ENCODE measurements around the gene LRMDA.
"Not testable (repeated sequence)": the region's sequence is repeated elsewhere in the genome, so short reads cannot be mapped to it uniquely, and the experiment has no call there.

The LRMDA gene

GRCh38 chr10:75600833-75601232, 169.4 kb downstream of the LRMDA start:
- H3K9me3 Mint-ChIP-seq: no peaks in the 10 kb centered on the region
- no peak overlapping the region for H3K27ac Mint-ChIP-seq
- peaks cover 3% of the 10 kb centered on the region for H3K27me3 Mint-ChIP-seq (ENCODE audit: low read depth)
- H3K4me3 Mint-ChIP-seq: no peak overlapping the region
- H3K4me1 Mint-ChIP-seq (ENCODE audit: low read depth): no peaks in the 10 kb centered on the region
- no peaks in the 10 kb centered on the region for H3K36me3 Mint-ChIP-seq (ENCODE audit: low read depth)

DNA sequence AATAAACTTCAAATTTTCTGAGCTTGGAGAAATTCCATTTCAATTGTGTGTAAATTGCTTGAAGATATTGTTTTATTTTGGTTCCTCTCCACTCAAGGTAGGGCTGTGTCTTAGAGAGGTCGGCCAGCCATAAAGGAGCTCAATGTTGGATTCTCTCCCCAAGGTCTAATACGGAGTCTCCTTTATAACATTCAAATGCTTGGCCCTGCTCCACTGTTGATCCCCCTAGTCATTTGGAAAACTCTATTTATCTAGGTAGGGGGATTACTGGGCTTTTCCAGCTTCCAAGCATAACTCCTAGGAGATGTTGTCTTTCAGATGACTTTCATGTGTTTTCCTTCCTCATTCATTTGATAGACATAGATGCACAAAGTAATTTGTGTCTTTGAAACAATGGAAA, 170.9 kb downstream of the LRMDA start:
- H3K27me3 Mint-ChIP-seq (ENCODE audit: low read depth): peaks cover 3% of the 10 kb centered on the region
- no peaks in the 10 kb centered on the region for H3K9me3 Mint-ChIP-seq
- no peak overlapping the region for H3K4me3 Mint-ChIP-seq

GRCh38 chr10:75605096-75605495, 173.7 kb downstream of the LRMDA start:
- Mint-ChIP-seq H3K4me3 (no peak overlapping the region), H3K27me3 (ENCODE audit: low read depth) (peaks cover 3% of the 10 kb centered on the region), H3K27ac (no peak overlapping the region), H3K9me3 (no peaks in the 10 kb centered on the region), H3K36me3 (ENCODE audit: low read depth) (no peaks in the 10 kb centered on the region), H3K4me1 (ENCODE audit: low read depth) (no peaks in the 10 kb centered on the region)

More for the DNA sequence above, 170.9 kb downstream of the LRMDA start:
- Mint-ChIP-seq H3K4me1 (ENCODE audit: low read depth) (no peaks in the 10 kb centered on the region), H3K36me3 (ENCODE audit: low read depth) (no peaks in the 10 kb centered on the region), H3K27ac (no peak overlapping the region)

GRCh38 chr10:75605795-75606194, 174.4 kb downstream of the LRMDA start:
- H3K27ac Mint-ChIP-seq; H3K4me1 Mint-ChIP-seq (ENCODE audit: low read depth); H3K27me3 Mint-ChIP-seq (ENCODE audit: low read depth); H3K36me3 Mint-ChIP-seq (ENCODE audit: low read depth); H3K9me3 Mint-ChIP-seq; H3K4me3 Mint-ChIP-seq: not testable (repeated sequence)

- Mint-ChIP-seq H3K4me1 (ENCODE audit: low read depth) (no peaks in the 10 kb centered on the region), H3K4me3 (no peak overlapping the region), H3K27me3 (ENCODE audit: low read depth) (peaks cover 3% of the 10 kb centered on the region), H3K27ac (no peak overlapping the region), H3K36me3 (ENCODE audit: low read depth) (no peaks in the 10 kb centered on the region), H3K9me3 (no peaks in the 10 kb centered on the region)
Observed at GRCh38 chr10:75606203-75606779, 174.9 kb downstream of the LRMDA start.

DNA sequence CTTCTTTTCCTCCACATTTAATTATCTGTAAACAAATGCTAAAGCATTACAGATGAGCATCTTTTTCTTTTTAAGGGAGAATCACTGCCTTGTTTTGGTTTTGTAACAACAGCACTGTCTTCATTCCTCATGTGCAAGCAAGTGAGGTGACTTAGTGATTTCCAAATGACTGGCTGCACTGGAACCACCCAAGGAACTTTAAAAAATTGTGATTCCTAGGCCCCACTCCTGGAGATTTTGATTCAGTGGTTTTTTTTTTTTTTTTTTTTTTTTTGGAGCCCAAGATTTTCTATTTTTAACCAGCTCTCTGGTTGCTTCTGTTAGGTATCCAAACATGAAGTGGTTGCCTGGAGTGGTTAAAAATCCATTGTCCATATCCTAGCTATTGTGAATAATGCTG, 176.2 kb downstream of the LRMDA start:
- no peaks in the 10 kb centered on the region for H3K36me3 Mint-ChIP-seq (ENCODE audit: low read depth)
- H3K9me3 Mint-ChIP-seq: no peaks in the 10 kb centered on the region
- peaks cover 3% of the 10 kb centered on the region for H3K27me3 Mint-ChIP-seq (ENCODE audit: low read depth)
- no peak overlapping the region for H3K27ac Mint-ChIP-seq
- no peaks in the 10 kb centered on the region for H3K4me1 Mint-ChIP-seq (ENCODE audit: low read depth)
- H3K4me3 Mint-ChIP-seq: no peak overlapping the region

DNA sequence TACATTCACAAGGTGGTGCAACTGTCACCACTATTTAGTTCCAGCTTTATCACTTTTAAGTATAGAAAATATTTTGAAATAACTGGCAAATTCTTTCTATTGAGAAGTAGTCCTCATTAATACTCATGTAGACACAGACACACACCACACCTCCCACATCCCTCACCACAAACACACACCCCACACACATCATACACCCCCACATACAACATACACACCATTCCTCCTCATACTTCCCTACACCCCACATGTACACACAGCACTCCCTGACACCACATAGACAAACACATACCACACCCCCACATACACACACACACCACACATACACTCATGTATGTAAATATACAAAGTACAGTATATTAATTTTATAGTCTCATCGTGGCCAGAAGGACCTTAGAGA, 178.8 kb downstream of the LRMDA start:
- H3K36me3 Mint-ChIP-seq (ENCODE audit: low read depth): no peaks in the 10 kb centered on the region
- H3K27ac Mint-ChIP-seq: no peak overlapping the region
- no peaks in the 10 kb centered on the region for H3K4me1 Mint-ChIP-seq (ENCODE audit: low read depth)
- H3K9me3 Mint-ChIP-seq: no peaks in the 10 kb centered on the region
- no peak overlapping the region for H3K4me3 Mint-ChIP-seq
- peaks cover 12% of the 10 kb centered on the region for H3K27me3 Mint-ChIP-seq (ENCODE audit: low read depth)

DNA sequence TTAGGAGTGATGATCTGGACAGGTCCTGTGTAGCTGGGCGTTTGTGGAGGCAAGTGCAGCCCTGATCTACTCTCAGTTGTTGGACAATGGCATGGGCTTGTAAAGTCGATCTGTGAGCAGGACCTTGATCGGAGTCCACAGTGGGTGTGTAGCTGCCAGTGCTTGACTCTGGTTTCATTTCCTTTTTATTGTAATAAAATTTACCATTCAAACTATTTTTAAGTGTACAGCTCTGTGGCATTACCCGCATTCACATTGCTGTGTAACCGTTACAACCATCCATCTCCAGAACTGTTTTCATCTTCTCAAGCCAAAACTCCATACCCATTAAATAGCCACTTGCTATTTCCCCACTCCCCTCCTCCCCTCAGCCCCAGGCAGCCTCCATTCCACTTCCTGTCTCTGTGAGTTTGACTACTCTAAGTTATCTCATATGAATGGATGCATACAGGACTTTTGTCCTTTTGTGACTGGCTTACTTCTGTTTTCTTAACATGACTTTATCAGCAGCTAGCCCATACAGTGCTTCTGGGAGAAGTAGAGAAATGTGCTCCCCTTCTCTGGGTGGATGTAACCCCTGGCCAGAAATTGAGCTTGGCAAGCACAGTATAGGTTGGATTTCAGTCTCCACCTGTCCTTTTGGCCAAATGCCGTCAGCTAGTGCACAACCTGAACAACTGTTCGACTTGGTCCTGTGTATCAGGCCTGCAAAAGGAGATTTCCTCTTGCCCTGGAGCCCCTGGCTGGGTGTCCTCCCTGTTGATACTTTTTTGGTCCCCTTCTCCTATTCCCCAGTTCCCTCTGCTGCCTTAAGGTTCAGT, 180.0 kb downstream of the LRMDA start:
- H3K4me1 Mint-ChIP-seq (ENCODE audit: low read depth): no peaks in the 10 kb centered on the region
- peaks cover 12% of the 10 kb centered on the region for H3K27me3 Mint-ChIP-seq (ENCODE audit: low read depth)
- no peak overlapping the region for H3K27ac Mint-ChIP-seq
- H3K4me3 Mint-ChIP-seq: no peak overlapping the region
- no peaks in the 10 kb centered on the region for H3K9me3 Mint-ChIP-seq
- H3K36me3 Mint-ChIP-seq (ENCODE audit: low read depth): no peaks in the 10 kb centered on the region

DNA sequence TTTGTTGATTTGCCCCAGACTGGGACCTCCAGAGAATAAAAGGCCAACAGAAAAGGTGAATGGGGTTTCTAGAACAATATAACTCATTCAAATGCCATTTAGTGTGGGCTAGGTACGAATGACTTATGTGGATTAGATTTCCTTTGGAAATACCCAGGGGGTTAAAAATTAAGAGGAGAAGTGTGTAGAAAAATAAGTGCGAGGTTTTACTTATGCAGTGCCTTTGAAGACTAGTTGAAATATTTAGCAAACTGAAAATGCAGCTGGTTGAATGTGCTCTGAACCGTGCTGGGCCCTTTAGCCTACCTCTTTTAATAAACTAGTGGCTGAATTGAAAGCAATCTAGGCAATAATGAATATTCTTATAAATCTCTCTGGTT, 180.6 kb downstream of the LRMDA start:
- H3K36me3 Mint-ChIP-seq (ENCODE audit: low read depth): no peaks in the 10 kb centered on the region
- H3K27me3 Mint-ChIP-seq (ENCODE audit: low read depth): peaks cover 12% of the 10 kb centered on the region
- H3K4me1 Mint-ChIP-seq (ENCODE audit: low read depth): no peaks in the 10 kb centered on the region
- H3K27ac Mint-ChIP-seq: no peak overlapping the region
- H3K4me3 Mint-ChIP-seq: no peak overlapping the region
- no peaks in the 10 kb centered on the region for H3K9me3 Mint-ChIP-seq

DNA sequence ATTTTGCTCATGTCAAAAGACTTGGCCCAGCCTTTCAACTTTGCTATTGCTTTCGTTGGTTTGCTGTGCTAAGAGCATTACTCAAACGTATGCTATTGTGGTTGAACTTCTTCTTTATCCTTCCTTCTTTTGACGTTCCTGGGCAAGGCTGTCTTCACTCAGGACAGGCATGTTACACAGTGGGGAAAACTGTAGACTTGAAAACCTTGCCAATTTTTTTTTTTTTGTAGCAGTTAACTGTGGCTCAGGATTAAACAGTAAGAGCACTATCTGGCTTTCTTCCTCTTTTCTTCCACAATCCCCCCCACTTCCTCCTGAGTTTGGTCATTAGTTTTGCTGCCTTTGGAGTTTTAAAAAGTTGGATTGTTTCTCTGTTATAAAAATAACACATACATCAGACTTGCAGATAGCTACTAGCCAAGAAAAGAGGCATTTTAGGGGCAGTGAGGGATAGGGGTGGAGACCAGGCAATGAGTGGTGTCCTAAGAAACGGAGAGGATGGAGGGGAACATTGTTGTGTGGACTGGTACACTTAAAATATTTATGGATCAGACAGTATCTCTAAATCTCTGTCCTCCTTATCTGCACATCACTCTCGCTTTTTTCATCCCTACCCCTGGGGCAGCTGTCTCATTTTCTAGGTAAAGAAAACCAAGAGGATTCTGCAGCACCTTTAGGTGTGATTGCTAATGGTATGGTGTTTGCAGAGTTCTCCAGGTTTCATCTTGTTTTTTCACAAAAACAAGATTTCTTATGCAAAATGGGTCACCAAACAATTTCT, 181.7 kb downstream of the LRMDA start:
- H3K27ac Mint-ChIP-seq: no peak overlapping the region
- no peaks in the 10 kb centered on the region for H3K4me1 Mint-ChIP-seq (ENCODE audit: low read depth)
- no peak overlapping the region for H3K4me3 Mint-ChIP-seq
- H3K27me3 Mint-ChIP-seq (ENCODE audit: low read depth): peaks cover 12% of the 10 kb centered on the region
- H3K36me3 Mint-ChIP-seq (ENCODE audit: low read depth): no peaks in the 10 kb centered on the region
- no peaks in the 10 kb centered on the region for H3K9me3 Mint-ChIP-seq

- Mint-ChIP-seq H3K27ac (no peak overlapping the region), H3K9me3 (no peaks in the 10 kb centered on the region), H3K27me3 (ENCODE audit: low read depth) (peaks cover 12% of the 10 kb centered on the region), H3K4me3 (no peak overlapping the region), H3K4me1 (ENCODE audit: low read depth) (no peaks in the 10 kb centered on the region), H3K36me3 (ENCODE audit: low read depth) (no peaks in the 10 kb centered on the region)
Observed at GRCh38 chr10:75613685-75614504, 182.5 kb downstream of the LRMDA start.

DNA sequence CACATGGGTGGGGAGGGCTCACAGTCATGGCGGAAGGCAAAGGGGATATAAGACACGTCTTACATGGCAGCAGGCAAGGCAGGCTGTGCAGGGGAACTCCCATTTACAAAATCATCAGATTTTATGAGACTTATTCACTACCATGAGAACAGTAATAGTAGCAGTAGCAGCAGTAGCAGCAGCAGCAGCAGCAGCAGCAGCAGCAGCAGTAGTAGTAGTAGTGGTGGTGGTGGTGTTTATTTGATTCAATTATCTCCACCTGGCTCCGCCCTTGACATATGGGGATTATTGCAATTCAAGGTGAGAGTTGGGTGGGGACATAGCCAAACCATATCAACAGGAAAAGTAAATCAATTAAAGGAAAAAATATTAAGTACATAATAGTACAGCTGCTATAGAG, 184.7 kb downstream of the LRMDA start:
- Mint-ChIP-seq H3K36me3 (ENCODE audit: low read depth) (no peaks in the 10 kb centered on the region), H3K27ac (no peak overlapping the region), H3K27me3 (ENCODE audit: low read depth) (peaks cover 12% of the 10 kb centered on the region), H3K4me1 (ENCODE audit: low read depth) (no peaks in the 10 kb centered on the region), H3K9me3 (no peaks in the 10 kb centered on the region), H3K4me3 (no peak overlapping the region)

DNA sequence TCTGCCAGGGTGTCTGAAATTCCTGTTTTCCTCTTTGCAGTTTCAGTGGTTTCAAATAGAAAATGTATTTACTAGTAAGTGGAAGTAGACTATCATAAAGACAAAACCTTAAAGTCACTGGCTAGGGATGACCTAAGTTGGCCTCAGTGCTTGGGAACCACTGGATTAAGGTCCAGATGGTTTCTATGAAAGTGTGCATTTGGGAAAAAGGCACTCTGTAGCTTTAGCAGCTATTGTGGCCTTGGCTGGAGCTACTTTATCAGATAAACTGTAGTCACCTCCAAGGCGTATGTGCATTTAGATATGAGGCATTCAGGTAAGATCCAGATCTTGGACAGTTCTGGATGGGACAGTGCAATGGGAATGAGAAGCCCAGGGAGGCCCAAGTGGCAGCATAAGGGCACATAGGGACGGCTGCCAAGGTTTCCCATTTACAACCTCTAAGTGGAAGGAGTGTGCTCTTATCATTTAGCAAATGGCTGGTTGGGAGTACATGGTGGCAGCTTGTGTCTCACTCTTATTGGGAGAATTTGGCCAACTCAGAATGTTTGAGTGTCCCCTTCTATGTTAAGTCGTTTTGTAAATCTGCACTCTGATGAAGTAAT, 185.6 kb downstream of the LRMDA start:
- H3K4me3 Mint-ChIP-seq: no peak overlapping the region
- no peak overlapping the region for H3K27ac Mint-ChIP-seq
- no peaks in the 10 kb centered on the region for H3K4me1 Mint-ChIP-seq (ENCODE audit: low read depth)
- H3K27me3 Mint-ChIP-seq (ENCODE audit: low read depth): peaks cover 12% of the 10 kb centered on the region
- no peaks in the 10 kb centered on the region for H3K36me3 Mint-ChIP-seq (ENCODE audit: low read depth)
- H3K9me3 Mint-ChIP-seq: no peaks in the 10 kb centered on the region

Measured in T-helper 1 cell treated with Interleukin-12 subunit alpha and Interleukin-12 subunit beta and Interleukin-4 antibody, amounts not matched to agents 30 μg/mL and 1 μg/mL, for 36 hours (primary cell).